Measurements from ENCODE around the gene VPS54. TPM values are rescaled to one million over a fixed set of nuclear protein-coding genes. Genes with fewer than 3 reads are reported as not detected.
A peak's percentile ranks its signal among the peaks of the same experiment; 100 is the strongest.

VPS54 gene
- polyA plus RNA-seq, 2 donors, result 9.1 to 11.1 TPM

DNA sequence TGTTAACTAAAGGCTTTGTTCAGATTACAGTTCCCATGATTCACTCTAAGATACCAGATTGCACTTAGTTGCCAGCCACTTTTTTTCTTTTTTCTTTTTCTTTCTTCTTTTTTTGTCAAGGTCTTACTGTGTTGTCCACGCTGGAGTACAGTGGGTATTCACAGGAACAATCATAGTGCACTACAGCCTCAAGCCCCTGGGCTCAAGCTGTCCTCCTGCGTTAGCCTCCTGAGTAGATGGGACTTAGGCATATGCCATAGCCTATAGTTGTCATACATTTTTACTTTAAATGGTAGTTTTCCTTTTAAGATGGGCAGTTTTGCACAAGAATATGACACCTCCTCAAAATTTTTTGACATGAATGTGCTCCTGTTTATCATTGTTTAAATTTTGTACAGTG, 175.4 kb downstream of the VPS54 start:
- peaks cover 0 to 4% of the 10 kb centered on the region in 2 donors for H3K4me1 ChIP-seq (ENCODE audit: control insufficient read depth in 2 of 2, insufficient read depth in 2 of 2, low read length in 1 of 2)

DNA sequence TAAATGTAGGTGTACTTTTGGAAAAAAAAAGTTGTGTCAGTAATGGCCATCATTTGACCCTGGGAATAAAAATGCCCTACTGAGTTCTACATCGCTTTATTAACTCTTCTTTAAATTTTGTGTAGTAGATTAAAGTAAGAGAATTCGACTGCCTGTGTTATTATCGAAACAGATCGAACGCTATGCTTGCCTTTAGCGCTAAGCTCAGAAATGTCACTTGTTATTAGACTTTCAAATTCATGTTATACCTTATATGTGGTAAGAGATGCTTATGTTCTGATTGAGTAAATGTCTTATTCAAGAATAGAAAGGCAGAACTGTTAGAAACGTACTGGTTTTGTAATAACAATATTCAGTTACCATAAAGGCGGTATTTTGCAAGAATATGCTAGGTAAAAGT, 176.1 kb downstream of the VPS54 start:
- Histone ChIP-seq H3K4me1 (ENCODE audit: control insufficient read depth in 2 of 2, insufficient read depth in 2 of 2, low read length in 1 of 2) (peaks cover 0 to 4% of the 10 kb centered on the region in 2 donors), H3K9me3 (ENCODE audit: control insufficient read depth in 2 of 2, insufficient read depth in 1 of 2, low read depth in 1 of 2, low read length in 1 of 2) (no peaks in the 10 kb centered on the region), H3K27ac (ENCODE audit: low read depth in 2 of 2, low read length in 1 of 2) (peak overlapping the region in 1 of 2 donors; percentile 97), H3K27me3 (ENCODE audit: control insufficient read depth in 1 of 2, insufficient read depth in 2 of 2, low read length in 2 of 2) (no peaks in the 10 kb centered on the region), H3K36me3 (ENCODE audit: control insufficient read depth in 2 of 2, insufficient read depth in 2 of 2, low read length in 1 of 2) (no peaks in the 10 kb centered on the region), H3K4me3 (ENCODE audit: low read depth in 1 of 2, low read length in 2 of 2) (peak overlapping the region; percentile 62 to 97)
- WGBS, 2 donors, result 66 to 67% methylated on average over 8 of the region's 8 CpGs

More for the DNA sequence above, 175.4 kb downstream of the VPS54 start:
- WGBS, 2 donors, result 84 to 88% methylated on average over 2 of the region's 2 CpGs
- no peak overlapping the region for H3K4me3 ChIP-seq (ENCODE audit: low read depth in 1 of 2, low read length in 2 of 2)
- H3K9me3 ChIP-seq (ENCODE audit: control insufficient read depth in 2 of 2, insufficient read depth in 1 of 2, low read depth in 1 of 2, low read length in 1 of 2), result no peaks in the 10 kb centered on the region
- no peaks in the 10 kb centered on the region for H3K27me3 ChIP-seq (ENCODE audit: control insufficient read depth in 1 of 2, insufficient read depth in 2 of 2, low read length in 2 of 2)
- H3K27ac ChIP-seq (ENCODE audit: low read depth in 2 of 2, low read length in 1 of 2), result no peak overlapping the region
- no peaks in the 10 kb centered on the region for H3K36me3 ChIP-seq (ENCODE audit: control insufficient read depth in 2 of 2, insufficient read depth in 2 of 2, low read length in 1 of 2)

DNA sequence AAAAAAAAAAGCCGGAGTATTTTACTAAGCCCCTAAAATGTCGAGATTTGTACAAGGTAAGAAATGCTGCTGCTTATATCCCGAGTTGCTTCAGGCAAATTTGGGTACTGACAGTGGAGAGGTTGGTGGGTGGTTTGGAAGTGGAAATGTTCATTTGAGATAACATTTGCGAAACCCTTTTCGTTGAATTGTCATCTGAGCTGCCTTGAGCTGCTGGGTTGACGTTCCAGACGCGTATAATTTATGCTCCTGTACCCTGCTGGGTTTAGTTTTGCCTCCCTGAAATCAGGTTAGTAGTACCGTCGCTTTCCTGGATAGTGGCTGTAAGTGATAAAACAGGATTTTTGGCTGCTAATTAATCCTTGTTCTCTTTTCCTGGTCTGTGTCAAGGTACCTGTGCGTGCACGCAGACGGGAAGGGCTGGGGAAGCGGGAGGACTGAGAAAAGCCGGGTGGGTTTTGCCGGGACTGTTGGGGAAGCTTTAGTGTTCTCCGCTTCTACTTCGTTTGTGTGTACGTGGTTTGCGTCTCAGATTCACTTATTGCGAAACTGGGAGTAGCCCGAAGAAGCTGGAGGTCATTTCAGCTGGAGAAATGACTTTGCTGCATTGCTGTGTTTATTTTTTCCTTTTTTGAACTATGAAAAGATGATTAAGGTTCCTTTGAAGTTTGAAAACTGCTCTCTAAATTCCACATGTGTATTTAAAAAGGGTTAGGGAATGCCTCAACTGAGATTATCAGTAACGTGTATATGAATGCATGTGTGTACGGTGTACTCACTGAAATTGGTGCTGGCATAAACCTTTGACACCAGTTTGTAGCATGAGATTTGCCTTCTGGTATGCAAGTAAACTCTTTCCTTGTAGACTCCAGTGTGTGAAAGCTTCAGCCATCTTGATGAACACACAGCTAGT, 176.8 kb downstream of the VPS54 start:
- Histone ChIP-seq H3K4me3 (ENCODE audit: low read depth in 1 of 2, low read length in 2 of 2) (peak overlapping the region; percentile 62 to 97), H3K27ac (ENCODE audit: low read depth in 2 of 2, low read length in 1 of 2) (peak overlapping the region; percentile 95 to 97), H3K9me3 (ENCODE audit: control insufficient read depth in 2 of 2, insufficient read depth in 1 of 2, low read depth in 1 of 2, low read length in 1 of 2) (no peaks in the 10 kb centered on the region), H3K4me1 (ENCODE audit: control insufficient read depth in 2 of 2, insufficient read depth in 2 of 2, low read length in 1 of 2) (peaks cover 0 to 4% of the 10 kb centered on the region in 2 donors), H3K27me3 (ENCODE audit: control insufficient read depth in 1 of 2, insufficient read depth in 2 of 2, low read length in 2 of 2) (no peaks in the 10 kb centered on the region), H3K36me3 (ENCODE audit: control insufficient read depth in 2 of 2, insufficient read depth in 2 of 2, low read length in 1 of 2) (no peaks in the 10 kb centered on the region)
- WGBS, 2 donors, result 2 to 5% methylated on average over 24 of the region's 24 CpGs

Other genes with a start within 250 kb of the VPS54 start
- gene UGP2, start 177.5 kb downstream of the VPS54 start, polyA plus RNA-seq, result 10 to 100 TPM; 75.3 to 79.9 TPM
- gene PELI1, start 125.0 kb upstream of the VPS54 start, polyA plus RNA-seq, result 10 to 100 TPM; 31.7 to 51.9 TPM